Occipital lobe (tissue), 2 donors: ENCODE measurements around the gene BTN1A1. TPM values are rescaled to one million over a fixed set of nuclear protein-coding genes. Genes with fewer than 3 reads are reported as not detected.

Source experiments
- small RNA-seq: library from RNA; depleted of rRNA; stranded (forward); fragments of <200 nt; gene quantifications from one replicate; pipeline ENCODE3, GENCODE V24; 2014
- total RNA-seq: library from RNA; depleted of rRNA; stranded (reverse); fragments of >200 nt; gene quantifications from one replicate; pipeline ENCODE4 v1.2.3, GENCODE V29; 2014

The BTN1A1 gene
- total RNA-seq, 1 donor from 2014 or later, result not detected

Small RNAs within 50 kb of the gene (small RNA-seq; reads per million reads assigned to genes)
- gene RNU6-502P, result not detected

Other genes with a start within 250 kb of the BTN1A1 start
- 2.3 TPM for gene BTN3A2, start 135.1 kb upstream of the BTN1A1 start, total RNA-seq
- gene BTN2A2, start 117.2 kb upstream of the BTN1A1 start, total RNA-seq, result 4.2 TPM
- 17.5 TPM for gene BTN3A1, start 98.0 kb upstream of the BTN1A1 start, total RNA-seq
- gene BTN3A3, start 59.8 kb upstream of the BTN1A1 start, total RNA-seq, result 2.8 TPM
- gene BTN2A1, start 42.3 kb upstream of the BTN1A1 start, total RNA-seq, result 13.1 TPM
- gene HMGN4, start 38.1 kb downstream of the BTN1A1 start, total RNA-seq, result 65.8 TPM
- gene ABT1, start 96.7 kb downstream of the BTN1A1 start, total RNA-seq, result 10.9 TPM
- gene ZNF322, start 159.4 kb downstream of the BTN1A1 start, total RNA-seq, result 46.5 TPM